Body of pancreas (tissue), 4 donors: ENCODE data around the gene HDAC7.

Experiments used
- CTCF ChIP-seq, 7 experiments: fragments of 450-650 bp in 4 of 7; fragments of 200-600 bp in 3 of 7; sonication (generic) in 3 of 7; IDR thresholded peaks; one replicate each; pipeline ENCODE4 v1.5.1; 2016 to 2019; ENCODE audit warnings: antibody characterized with exemption in 7 of 7
- POLR2A ChIP-seq, 3 donors: fragments of 450-650 bp; IDR thresholded peaks; one replicate each; pipeline ENCODE4 v1.6.1; 2016; ENCODE audit warnings: antibody characterized with exemption in 3 of 3, mild to moderate bottlenecking in 2 of 3

GRCh38 chr12:47785036-47785886 lies 34.4 kb downstream of the HDAC7 start:
- no peak for TF ChIP-seq CTCF (IDR thresholded peaks at IDR 0.05)
- no peak for TF ChIP-seq POLR2A (IDR thresholded peaks at IDR 0.05)
